Measurements from ENCODE around the gene PDLIM1. TPM values are rescaled to one million over a fixed set of nuclear protein-coding genes. Genes with fewer than 3 reads are reported as not detected.

PDLIM1 gene
- total RNA-seq, 1 donor from 2014 or later, result 113 TPM

- no peaks in the 10 kb centered on the region for H3K9me3 Mint-ChIP-seq (ENCODE audit: low read depth)
- TF ChIP-seq CTCF (IDR thresholded peaks at IDR 0.05; ENCODE audit: unreplicated experiment), result no peak
- peak overlapping the region; percentile 59 for H3K4me3 Mint-ChIP-seq (ENCODE audit: low read depth)
- no peak for DNase-seq (ENCODE audit: low spot score, unreplicated experiment)
- peak overlapping the region; percentile 27 for H3K27ac Mint-ChIP-seq
- H3K4me1 Mint-ChIP-seq (ENCODE audit: low read depth), result peaks cover 26% of the 10 kb centered on the region
- H3K27me3 Mint-ChIP-seq, result peaks cover 14% of the 10 kb centered on the region
- H3K36me3 Mint-ChIP-seq (ENCODE audit: insufficient read depth), result no peaks in the 10 kb centered on the region
Measured at GRCh38 chr10:95288303-95288702, 2.5 kb downstream of the PDLIM1 start.

- H3K4me3 Mint-ChIP-seq (ENCODE audit: low read depth), result no peak overlapping the region
- DNase-seq (ENCODE audit: low spot score, unreplicated experiment), result no peak
- H3K27ac Mint-ChIP-seq, result no peak overlapping the region
- no peaks in the 10 kb centered on the region for H3K9me3 Mint-ChIP-seq (ENCODE audit: low read depth)
- no peak for TF ChIP-seq CTCF (IDR thresholded peaks at IDR 0.05; ENCODE audit: unreplicated experiment)
- peaks cover 11% of the 10 kb centered on the region for H3K27me3 Mint-ChIP-seq
- peaks cover 26% of the 10 kb centered on the region for H3K4me1 Mint-ChIP-seq (ENCODE audit: low read depth)
- H3K36me3 Mint-ChIP-seq (ENCODE audit: insufficient read depth), result no peaks in the 10 kb centered on the region
Measured at GRCh38 chr10:95287281-95287680, 3.5 kb downstream of the PDLIM1 start.

GRCh38 chr10:95286707-95287106, 4.1 kb downstream of the PDLIM1 start:
- H3K9me3 Mint-ChIP-seq (ENCODE audit: low read depth), result no peaks in the 10 kb centered on the region
- H3K4me3 Mint-ChIP-seq (ENCODE audit: low read depth), result no peak overlapping the region
- no peak overlapping the region for H3K27ac Mint-ChIP-seq
- TF ChIP-seq CTCF (IDR thresholded peaks at IDR 0.05; ENCODE audit: unreplicated experiment), result no peak
- peaks cover 25% of the 10 kb centered on the region for H3K4me1 Mint-ChIP-seq (ENCODE audit: low read depth)
- no peak for DNase-seq (ENCODE audit: low spot score, unreplicated experiment)
- H3K27me3 Mint-ChIP-seq, result peaks cover 7% of the 10 kb centered on the region
- H3K36me3 Mint-ChIP-seq (ENCODE audit: insufficient read depth), result no peaks in the 10 kb centered on the region

- Mint-ChIP-seq H3K4me1 (ENCODE audit: low read depth) (peaks cover 31% of the 10 kb centered on the region), H3K9me3 (ENCODE audit: low read depth) (no peaks in the 10 kb centered on the region), H3K27me3 (peaks cover 3% of the 10 kb centered on the region), H3K4me3 (ENCODE audit: low read depth) (no peak overlapping the region), H3K27ac (no peak overlapping the region), H3K36me3 (ENCODE audit: insufficient read depth) (no peaks in the 10 kb centered on the region)
- no peak for TF ChIP-seq CTCF (IDR thresholded peaks at IDR 0.05; ENCODE audit: unreplicated experiment)
- DNase-seq (ENCODE audit: low spot score, unreplicated experiment), result no peak
Measured at GRCh38 chr10:95285556-95285955, 5.2 kb downstream of the PDLIM1 start.

- no peaks in the 10 kb centered on the region for H3K9me3 Mint-ChIP-seq (ENCODE audit: low read depth)
- peaks cover 29% of the 10 kb centered on the region for H3K4me1 Mint-ChIP-seq (ENCODE audit: low read depth)
- no peaks in the 10 kb centered on the region for H3K36me3 Mint-ChIP-seq (ENCODE audit: insufficient read depth)
- no peak for TF ChIP-seq CTCF (IDR thresholded peaks at IDR 0.05; ENCODE audit: unreplicated experiment)
- no peak for DNase-seq (ENCODE audit: low spot score, unreplicated experiment)
- peaks cover 3% of the 10 kb centered on the region for H3K27me3 Mint-ChIP-seq
- no peak overlapping the region for H3K27ac Mint-ChIP-seq
- H3K4me3 Mint-ChIP-seq (ENCODE audit: low read depth), result no peak overlapping the region
Measured at GRCh38 chr10:95284807-95285206, 6.0 kb downstream of the PDLIM1 start.

All from progenitor cell of endocrine pancreas (in vitro differentiated cells).